HEK293T (cell line): ENCODE data around the gene CHRNA10.

ENCODE experiments used
- FOXA1 ChIP-seq: fragments of 450-650 bp; IDR thresholded peaks from 2 replicates; pipeline ENCODE4 v1.6.1; 2016; ENCODE audit warnings: mild to moderate bottlenecking
- HDGF ChIP-seq: fragments of 450-650 bp; IDR thresholded peaks from 2 replicates; pipeline ENCODE4 v1.6.1; 2017; ENCODE audit warnings: antibody characterized with exemption, borderline replicate concordance
- SP1 ChIP-seq: fragments of 450-650 bp; IDR thresholded peaks from 2 replicates; pipeline ENCODE4 v1.6.1; 2017
- SUZ12 ChIP-seq: fragments of 450-650 bp; IDR thresholded peaks from 2 replicates; pipeline ENCODE4 v1.6.1; 2016; ENCODE audit warnings: mild to moderate bottlenecking

GRCh38 chr11:3623767-3624458 is 47.3 kb downstream of the CHRNA10 start:
- TF ChIP-seq SUZ12 (no peak), HDGF (no peak), SP1 (no peak), FOXA1 (no peak)
